Measurements from ENCODE around the gene FOXN3.
"Not testable (repeated sequence)": the region's sequence is repeated elsewhere in the genome, so short reads cannot be mapped to it uniquely, and the experiment has no call there.

Gene FOXN3

GRCh38 chr14:89302396-89302950 is 114.6 kb downstream of the FOXN3 start:
- DNase-seq, result no peak

- no peak for DNase-seq
Observed at GRCh38 chr14:89299587-89299986, 117.4 kb downstream of the FOXN3 start.

GRCh38 chr14:89298056-89298834 is 118.8 kb downstream of the FOXN3 start:
- peak; percentile 96 for DNase-seq

GRCh38 chr14:89296281-89296745 is 120.7 kb downstream of the FOXN3 start:
- DNase-seq, result no peak

GRCh38 chr14:89294872-89295271 is 122.2 kb downstream of the FOXN3 start:
- no peak for DNase-seq

GRCh38 chr14:89294469-89294868 is 122.6 kb downstream of the FOXN3 start:
- DNase-seq, result not testable (repeated sequence)

- no peak for DNase-seq
Observed at GRCh38 chr14:89294060-89294459, 123.0 kb downstream of the FOXN3 start.

GRCh38 chr14:89293314-89293916 is 123.6 kb downstream of the FOXN3 start:
- DNase-seq, result no peak

- no peak for DNase-seq
Observed at GRCh38 chr14:89292579-89293313, 124.3 kb downstream of the FOXN3 start.

GRCh38 chr14:89291351-89291940 is 125.6 kb downstream of the FOXN3 start:
- no peak for DNase-seq

GRCh38 chr14:89290813-89291212 is 126.2 kb downstream of the FOXN3 start:
- no peak for DNase-seq

- DNase-seq, result no peak
Observed at GRCh38 chr14:89289477-89289876, 127.6 kb downstream of the FOXN3 start.

- DNase-seq, result no peak
Observed at GRCh38 chr14:89288114-89288513, 128.9 kb downstream of the FOXN3 start.

- no peak for DNase-seq
Observed at GRCh38 chr14:89284333-89285058, 132.5 kb downstream of the FOXN3 start.

GRCh38 chr14:89283327-89284060 is 133.5 kb downstream of the FOXN3 start:
- no peak for DNase-seq

- peak; percentile 18 for DNase-seq
Observed at GRCh38 chr14:89282191-89282590, 134.8 kb downstream of the FOXN3 start.

- no peak for DNase-seq
Observed at GRCh38 chr14:89280600-89280999, 136.4 kb downstream of the FOXN3 start.

GRCh38 chr14:89279649-89280232 is 137.3 kb downstream of the FOXN3 start:
- DNase-seq, result peak; percentile 99

- DNase-seq, result peak; percentile 100
Observed at GRCh38 chr14:89277203-89277602, 139.8 kb downstream of the FOXN3 start.

GRCh38 chr14:89276424-89276975 is 140.5 kb downstream of the FOXN3 start:
- DNase-seq, result peak; percentile 47

All from DMS79 (cell line).